ENCODE results near the gene LTB4R2.
"Not testable (repeated sequence)": the region's sequence is repeated elsewhere in the genome, so short reads cannot be mapped to it uniquely, and the experiment has no call there.

Gene LTB4R2

DNA sequence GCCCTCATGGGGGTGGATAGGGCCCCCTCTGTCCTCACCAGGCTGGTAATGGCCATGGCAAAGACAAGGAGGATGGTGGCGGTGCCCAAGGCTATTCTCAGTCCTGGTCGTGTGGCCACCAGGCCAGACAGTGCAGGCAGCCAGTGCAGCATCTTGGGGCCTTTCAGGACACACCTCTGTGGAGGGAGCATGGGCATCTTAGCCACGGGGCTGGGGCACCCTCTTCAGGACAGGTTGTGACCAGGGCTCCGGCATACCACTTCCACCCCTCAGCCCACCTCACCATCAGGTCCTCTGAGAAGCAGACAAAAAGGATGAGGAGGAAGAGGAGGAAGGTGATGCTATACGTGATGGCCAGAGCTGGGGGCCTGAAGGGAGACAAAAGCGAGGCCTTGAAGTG lies 14.1 kb downstream of the LTB4R2 start:
- FAIRE-seq, result no peak
- no peak for TF ChIP-seq SPI1 (IDR thresholded peaks at IDR 0.05; ENCODE audit: low read depth, low read length)
- TF ChIP-seq POU2F2 (IDR thresholded peaks at IDR 0.05; ENCODE audit: low read depth, low read length), result no peak
- TF ChIP-seq TAF1 (IDR thresholded peaks at IDR 0.05; ENCODE audit: low read depth, low read length), result no peak
- no peak for TF ChIP-seq POLR2A (IDR thresholded peaks at IDR 0.05; ENCODE audit: low read depth, low read length)
- no peak for TF ChIP-seq POLR2AphosphoS5 (IDR thresholded peaks at IDR 0.05; ENCODE audit: low read depth, low read length)
- no peak for TF ChIP-seq PAX5 (IDR thresholded peaks at IDR 0.05; ENCODE audit: insufficient read depth, low read length, severe bottlenecking)
- DNase-seq (ENCODE audit: insufficient read length, low spot score), result no peak

DNA sequence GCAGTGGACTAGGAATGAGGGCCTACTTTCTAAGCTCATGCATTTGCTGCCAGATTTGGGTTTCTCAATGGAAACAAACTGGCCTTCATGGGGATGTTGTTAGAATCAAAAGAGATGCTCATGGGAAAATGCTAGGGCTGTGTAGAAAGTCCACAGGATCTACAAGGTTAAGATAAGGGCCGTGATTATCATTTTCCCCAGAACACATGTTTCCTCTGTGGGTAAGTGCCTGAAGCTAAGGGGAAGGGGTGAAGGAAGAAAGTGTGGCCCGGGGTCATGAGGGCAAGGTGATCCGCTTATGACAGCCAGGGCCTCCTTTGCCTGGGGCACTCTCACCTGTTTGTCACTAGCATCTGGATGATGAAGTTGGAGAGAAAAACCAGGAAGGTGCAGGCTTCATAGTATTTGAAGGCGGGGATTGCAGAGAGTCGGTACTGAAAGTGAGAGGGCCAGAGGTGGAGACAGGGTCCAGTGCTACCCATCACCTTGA lies 15.1 kb downstream of the LTB4R2 start:
- FAIRE-seq (no peak), DNase-seq (ENCODE audit: insufficient read length, low spot score) (no peak)
- TF ChIP-seq POLR2AphosphoS5 (IDR thresholded peaks at IDR 0.05; ENCODE audit: low read depth, low read length), result no peak
- TF ChIP-seq TAF1 (IDR thresholded peaks at IDR 0.05; ENCODE audit: low read depth, low read length), result no peak
- TF ChIP-seq SPI1 (IDR thresholded peaks at IDR 0.05; ENCODE audit: low read depth, low read length), result no peak
- no peak for TF ChIP-seq PAX5 (IDR thresholded peaks at IDR 0.05; ENCODE audit: insufficient read depth, low read length, severe bottlenecking)
- no peak for TF ChIP-seq POLR2A (IDR thresholded peaks at IDR 0.05; ENCODE audit: low read depth, low read length)
- no peak for TF ChIP-seq POU2F2 (IDR thresholded peaks at IDR 0.05; ENCODE audit: low read depth, low read length)

- DNase-seq (ENCODE audit: insufficient read length, low spot score), result no peak
- FAIRE-seq, result no peak
- TF ChIP-seq PAX5 (IDR thresholded peaks at IDR 0.05; ENCODE audit: insufficient read depth, low read length, severe bottlenecking), result no peak
- TF ChIP-seq TAF1 (IDR thresholded peaks at IDR 0.05; ENCODE audit: low read depth, low read length), result no peak
- no peak for TF ChIP-seq POU2F2 (IDR thresholded peaks at IDR 0.05; ENCODE audit: low read depth, low read length)
- TF ChIP-seq SPI1 (IDR thresholded peaks at IDR 0.05; ENCODE audit: low read depth, low read length), result no peak
- TF ChIP-seq POLR2A (IDR thresholded peaks at IDR 0.05; ENCODE audit: low read depth, low read length), result no peak
- TF ChIP-seq POLR2AphosphoS5 (IDR thresholded peaks at IDR 0.05; ENCODE audit: low read depth, low read length), result no peak
Observed at GRCh38 chr14:24325963-24326362, 16.0 kb downstream of the LTB4R2 start.

DNA sequence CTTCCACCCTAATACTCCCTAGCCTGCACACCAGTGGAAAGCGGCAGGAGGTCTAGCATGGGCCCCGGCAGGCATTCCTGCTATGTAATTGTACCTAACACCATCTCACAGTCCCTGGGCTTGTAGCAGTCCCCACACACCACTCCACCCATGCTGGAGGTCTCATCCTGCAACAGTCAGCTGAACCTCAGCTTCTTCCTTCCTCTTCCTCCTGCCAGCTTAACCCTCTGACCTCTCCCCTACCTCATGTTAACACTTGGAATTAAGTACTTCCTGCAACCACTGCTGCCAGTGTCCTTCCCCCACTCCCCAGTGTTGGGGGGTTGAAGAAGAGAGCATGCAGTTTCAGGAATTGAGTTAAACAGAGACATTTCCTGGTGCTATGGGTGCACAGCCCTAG lies 17.4 kb downstream of the LTB4R2 start:
- FAIRE-seq (peak; percentile 56), DNase-seq (ENCODE audit: insufficient read length, low spot score) (no peak)
- no peak for TF ChIP-seq TAF1 (IDR thresholded peaks at IDR 0.05; ENCODE audit: low read depth, low read length)
- TF ChIP-seq SPI1 (IDR thresholded peaks at IDR 0.05; ENCODE audit: low read depth, low read length), result no peak
- TF ChIP-seq POLR2AphosphoS5 (IDR thresholded peaks at IDR 0.05; ENCODE audit: low read depth, low read length), result no peak

- not testable (repeated sequence) for DNase-seq (ENCODE audit: insufficient read length, low spot score); FAIRE-seq
Observed at GRCh38 chr14:24327914-24328313, 18.0 kb downstream of the LTB4R2 start.

DNA sequence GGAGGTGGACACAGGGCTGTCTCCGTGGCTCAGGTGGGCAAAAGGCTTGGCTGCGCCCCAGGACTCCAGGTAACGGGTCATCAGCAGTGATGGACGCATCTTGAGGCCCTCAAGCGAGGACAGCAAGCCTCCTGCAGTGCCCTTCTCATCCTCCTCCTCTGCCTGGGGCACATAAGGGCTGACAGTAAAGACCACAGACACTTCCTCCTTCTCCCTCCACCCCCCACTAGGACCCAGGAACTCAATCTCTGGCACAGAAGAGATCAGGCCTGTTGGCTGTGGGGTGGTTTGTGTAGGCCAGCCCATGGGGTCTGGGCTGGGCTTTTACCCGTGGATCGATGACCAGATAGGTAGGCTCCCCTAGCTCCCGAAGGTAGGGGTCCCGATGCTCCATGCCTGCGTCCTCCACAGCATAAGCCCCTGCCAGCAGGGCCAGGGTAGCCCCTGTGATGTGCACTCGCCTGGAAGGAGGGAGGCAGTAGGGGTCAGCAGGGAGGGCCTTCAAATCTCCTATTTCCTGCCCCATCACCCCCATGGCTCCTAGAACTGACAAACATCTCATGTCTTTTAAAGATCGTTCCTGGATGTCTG lies 19.2 kb downstream of the LTB4R2 start:
- no peak for FAIRE-seq
- DNase-seq (ENCODE audit: insufficient read length, low spot score), result no peak
- TF ChIP-seq PAX5 (IDR thresholded peaks at IDR 0.05; ENCODE audit: insufficient read depth, low read length, severe bottlenecking) (no peak), POLR2AphosphoS5 (IDR thresholded peaks at IDR 0.05; ENCODE audit: low read depth, low read length) (no peak), POLR2A (IDR thresholded peaks at IDR 0.05; ENCODE audit: low read depth, low read length) (no peak), SPI1 (IDR thresholded peaks at IDR 0.05; ENCODE audit: low read depth, low read length) (no peak)

- no peak for TF ChIP-seq TAF1 (IDR thresholded peaks at IDR 0.05; ENCODE audit: low read depth, low read length)
- TF ChIP-seq POLR2AphosphoS5 (IDR thresholded peaks at IDR 0.05; ENCODE audit: low read depth, low read length), result no peak
- TF ChIP-seq POU2F2 (IDR thresholded peaks at IDR 0.05; ENCODE audit: low read depth, low read length), result no peak
- TF ChIP-seq PAX5 (IDR thresholded peaks at IDR 0.05; ENCODE audit: insufficient read depth, low read length, severe bottlenecking), result no peak
- TF ChIP-seq SPI1 (IDR thresholded peaks at IDR 0.05; ENCODE audit: low read depth, low read length), result no peak
- TF ChIP-seq POLR2A (IDR thresholded peaks at IDR 0.05; ENCODE audit: low read depth, low read length), result no peak
- DNase-seq (ENCODE audit: insufficient read length, low spot score), result no peak
- FAIRE-seq, result no peak
Observed at GRCh38 chr14:24329736-24330135, 19.8 kb downstream of the LTB4R2 start.

DNA sequence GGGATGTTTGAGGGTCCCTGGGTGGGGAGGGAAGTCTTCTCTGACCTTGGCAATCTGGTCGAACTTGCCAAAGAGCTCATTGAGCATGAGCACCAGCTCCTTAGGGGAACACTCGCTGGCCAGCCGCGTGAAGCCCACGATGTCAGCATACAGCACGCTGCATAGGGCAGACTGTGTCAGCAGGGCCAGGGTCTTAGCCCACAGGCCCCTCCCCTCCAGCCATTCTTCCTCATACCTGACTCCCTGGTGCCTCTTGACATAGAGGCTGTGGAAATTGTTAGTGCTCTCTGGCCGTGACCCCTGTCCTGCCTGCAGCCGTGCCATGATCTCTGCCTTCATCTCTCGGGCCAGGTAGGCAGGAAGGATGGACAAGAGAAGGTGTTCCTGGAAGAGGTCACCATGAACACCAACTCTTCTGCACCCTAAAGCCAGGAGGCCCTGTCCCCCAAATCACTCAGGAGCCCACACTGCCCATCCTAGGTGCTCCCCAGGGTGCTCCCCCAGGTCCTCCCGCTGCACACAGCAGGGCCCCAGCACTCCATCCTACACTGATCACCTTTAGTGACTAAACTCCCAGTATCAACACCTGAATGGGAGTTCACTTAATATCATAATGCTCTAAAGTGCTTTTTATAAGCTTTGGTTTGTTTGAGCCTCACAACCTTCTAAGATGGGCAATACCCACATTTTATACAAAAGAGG lies 21.2 kb downstream of the LTB4R2 start:
- DNase-seq (ENCODE audit: insufficient read length, low spot score), result no peak
- FAIRE-seq, result no peak
- TF ChIP-seq POLR2AphosphoS5 (IDR thresholded peaks at IDR 0.05; ENCODE audit: low read depth, low read length), result no peak
- TF ChIP-seq POU2F2 (IDR thresholded peaks at IDR 0.05; ENCODE audit: low read depth, low read length), result no peak
- no peak for TF ChIP-seq PAX5 (IDR thresholded peaks at IDR 0.05; ENCODE audit: insufficient read depth, low read length, severe bottlenecking)
- TF ChIP-seq SPI1 (IDR thresholded peaks at IDR 0.05; ENCODE audit: low read depth, low read length), result no peak
- TF ChIP-seq TAF1 (IDR thresholded peaks at IDR 0.05; ENCODE audit: low read depth, low read length), result no peak
- TF ChIP-seq POLR2A (IDR thresholded peaks at IDR 0.05; ENCODE audit: low read depth, low read length), result no peak

- DNase-seq (ENCODE audit: insufficient read length, low spot score) (no peak), FAIRE-seq (no peak)
Observed at GRCh38 chr14:24331731-24332267, 21.9 kb downstream of the LTB4R2 start.

More at GRCh38 chr14:24331731-24332267, 21.9 kb downstream of the LTB4R2 start:
- TF ChIP-seq POU2F2 (IDR thresholded peaks at IDR 0.05; ENCODE audit: low read depth, low read length) (no peak), TAF1 (IDR thresholded peaks at IDR 0.05; ENCODE audit: low read depth, low read length) (no peak), POLR2AphosphoS5 (IDR thresholded peaks at IDR 0.05; ENCODE audit: low read depth, low read length) (no peak), PAX5 (IDR thresholded peaks at IDR 0.05; ENCODE audit: insufficient read depth, low read length, severe bottlenecking) (no peak), POLR2A (IDR thresholded peaks at IDR 0.05; ENCODE audit: low read depth, low read length) (no peak), SPI1 (IDR thresholded peaks at IDR 0.05; ENCODE audit: low read depth, low read length) (no peak)

All from GM12891 (cell line).